IMR-90 (cell line): Measurements from ENCODE around the gene RAVER1. TPM values are rescaled to one million over a fixed set of nuclear protein-coding genes. Genes with fewer than 3 reads are reported as not detected.

ENCODE experiments used
- ATAC-seq: fragments of 200-7000 bp; cut with Tn5 transposase; 2 replicates; pipeline ENCODE4 v1.9.1; 2020; ENCODE audit warnings: low read depth, mild to moderate bottlenecking, moderate library complexity
- BruUV-seq: library from RNA; stranded (reverse); fragments of 400-500 nt; replicated peaks from 2 replicates; lab custom pipeline; 2021; lab: Mats Ljungman, UMichigan
- CTCF ChIA-PET: fragments of 300-600 bp; formaldehyde crosslinking; extraction: SDS; loops from one replicate; lab custom pipeline; 2021; ENCODE audit warnings: antibody characterized with exemption; lab: Yijun Ruan, JAX
- POLR2A ChIA-PET: fragments of 300-600 bp; sonication (Branson Sonifier 250); formaldehyde crosslinking; loops from one replicate; lab custom pipeline; 2022; ENCODE audit warnings: antibody characterized with exemption; ENCODE audit not compliant: unreplicated experiment; lab: Charles Lee
- DNase-seq: peaks from one replicate; pipeline ENCODE4 v3.0.0; 2013
- H2AFZ ChIP-seq: replicated peaks from 2 replicates; pipeline ENCODE3; 2013; ENCODE audit warnings: low read length, mild to moderate bottlenecking; ENCODE audit not compliant: poor library complexity
- H2AK5ac ChIP-seq: 2 replicates; pipeline ENCODE4 v1.6.1; 2013; ENCODE audit warnings: low read depth, low read length, inconsistent platforms
- H2AK9ac ChIP-seq: replicated peaks from 2 replicates; pipeline ENCODE3; 2013; ENCODE audit warnings: mild to moderate bottlenecking, low read depth, low read length, moderate library complexity; ENCODE audit not compliant: poor library complexity
- H2BK120ac ChIP-seq: 2 replicates; pipeline ENCODE4 v1.6.1; 2013; ENCODE audit warnings: low read depth, low read length, inconsistent platforms
- H2BK15ac ChIP-seq: 3 replicates; pipeline ENCODE4 v1.6.1; 2013; ENCODE audit warnings: low read depth, low read length, inconsistent platforms
- H2BK20ac ChIP-seq: 2 replicates; pipeline ENCODE4 v1.6.1; 2013; ENCODE audit warnings: low read depth, mild to moderate bottlenecking, inconsistent platforms, low read length, moderate library complexity
- H2BK5ac ChIP-seq: 2 replicates; pipeline ENCODE4 v1.6.1; 2013; ENCODE audit warnings: mild to moderate bottlenecking, low read depth, low read length, inconsistent platforms; ENCODE audit not compliant: poor library complexity, severe bottlenecking
- H3K14ac ChIP-seq: replicated peaks from 2 replicates; pipeline ENCODE4 v1.6.1; 2013; ENCODE audit warnings: low read depth, low read length, inconsistent platforms
- H3K18ac ChIP-seq: 2 replicates; pipeline ENCODE4 v1.6.1; 2013; ENCODE audit warnings: low read depth, low read length, control low read depth
- H3K23ac ChIP-seq: 2 replicates; pipeline ENCODE4 v1.6.1; 2013; ENCODE audit warnings: low read depth, low read length, inconsistent platforms
- H3K27ac ChIP-seq: 2 replicates; pipeline ENCODE4 v1.5.1; 2013; ENCODE audit warnings: mild to moderate bottlenecking, control low read depth, low read length; ENCODE audit not compliant: insufficient read depth
- H3K27me3 ChIP-seq: 2 replicates; pipeline ENCODE4 v1.6.1; 2013; ENCODE audit warnings: low read length; ENCODE audit not compliant: control insufficient read depth, insufficient read depth
- H3K36me3 ChIP-seq: 2 replicates; pipeline ENCODE4 v1.6.1; 2013; ENCODE audit warnings: low read length, mixed read lengths; ENCODE audit not compliant: control insufficient read depth, insufficient read depth
- H3K4ac ChIP-seq: 2 replicates; pipeline ENCODE4 v1.6.1; 2013; ENCODE audit warnings: low read depth, low read length, inconsistent platforms
- H3K4me1 ChIP-seq: 2 replicates; pipeline ENCODE4 v1.6.1; 2013; ENCODE audit warnings: low read length, mixed read lengths; ENCODE audit not compliant: control insufficient read depth, insufficient read depth
- H3K4me2 ChIP-seq: 2 replicates; pipeline ENCODE4 v1.6.1; 2013; ENCODE audit warnings: low read depth, mild to moderate bottlenecking, control low read depth, low read length, moderate library complexity
- H3K4me3 ChIP-seq: 2 replicates; pipeline ENCODE4 v1.5.1; 2013; ENCODE audit warnings: low read depth, mild to moderate bottlenecking, control low read depth, low read length, moderate library complexity; ENCODE audit not compliant: insufficient read depth
- H3K56ac ChIP-seq: 2 replicates; pipeline ENCODE4 v1.6.1; 2013; ENCODE audit warnings: low read length, inconsistent platforms; ENCODE audit not compliant: insufficient read depth; ENCODE audit errors: extremely low read depth
- H3K79me1 ChIP-seq, 2 experiments: 2 replicates each; pipeline ENCODE4 v1.6.1; 2013; ENCODE audit warnings: low read length in 2 of 2, inconsistent platforms in 1 of 2, low read depth in 1 of 2
- H3K9ac ChIP-seq: 2 replicates; pipeline ENCODE4 v1.6.1; 2013; ENCODE audit warnings: low read depth, low read length, control low read depth
- H3K9me1 ChIP-seq: 2 replicates; pipeline ENCODE4 v1.6.1; 2013; ENCODE audit warnings: low read length, inconsistent platforms; ENCODE audit not compliant: insufficient read depth
- H3K9me3 ChIP-seq: 2 replicates; pipeline ENCODE4 v1.6.1; 2013; ENCODE audit warnings: low read length; ENCODE audit not compliant: control insufficient read depth, insufficient read depth
- H4K20me1 ChIP-seq: 2 replicates; pipeline ENCODE4 v1.6.1; 2013; ENCODE audit warnings: low read length, inconsistent platforms; ENCODE audit not compliant: insufficient read depth
- H4K5ac ChIP-seq: 2 replicates; pipeline ENCODE4 v1.6.1; 2013; ENCODE audit warnings: mild to moderate bottlenecking, low read depth, low read length, control low read depth
- H4K8ac ChIP-seq, 2 experiments: 2 replicates each; pipeline ENCODE4 v1.6.1; 2013; ENCODE audit warnings: low read depth in 2 of 2, low read length in 2 of 2, control low read depth in 1 of 2, inconsistent platforms in 1 of 2
- H4K91ac ChIP-seq: 2 replicates; pipeline ENCODE4 v1.6.1; 2013; ENCODE audit warnings: low read depth, low read length, inconsistent platforms; ENCODE audit not compliant: insufficient read depth
- BHLHE40 ChIP-seq: fragments of 150-350 bp; IDR thresholded peaks from 2 replicates; pipeline ENCODE4 v1.6.1; 2016; ENCODE audit warnings: mild to moderate bottlenecking, low read depth, low read length
- CEBPB ChIP-seq: IDR thresholded peaks from 2 replicates; pipeline ENCODE4 v1.6.1; 2012; ENCODE audit warnings: low read depth, low read length, improper control_type of control experiment
- CHD1 ChIP-seq: IDR thresholded peaks from 2 replicates; pipeline ENCODE4 v1.6.1; 2012; ENCODE audit warnings: low read depth, low read length, improper control_type of control experiment
- CTCF ChIP-seq: conservative IDR thresholded peaks from 2 replicates; pipeline ENCODE4 v1.5.1; 2012; ENCODE audit warnings: mild to moderate bottlenecking, low read depth, low read length, improper control_type of control experiment
- ELK1 ChIP-seq: fragments of 150-350 bp; IDR thresholded peaks from 2 replicates; pipeline ENCODE4 v1.6.1; 2016; ENCODE audit warnings: low read depth, mild to moderate bottlenecking, low read length, moderate library complexity, borderline replicate concordance
- FOS ChIP-seq: fragments of 150-350 bp; IDR thresholded peaks from 2 replicates; pipeline ENCODE4 v1.6.1; 2016; ENCODE audit warnings: low read depth, low read length
- MAFK ChIP-seq: IDR thresholded peaks from 2 replicates; pipeline ENCODE4 v1.6.1; 2012; ENCODE audit warnings: low read depth, low read length, improper control_type of control experiment
- MAZ ChIP-seq: IDR thresholded peaks from 2 replicates; pipeline ENCODE4 v1.6.1; 2012; ENCODE audit warnings: low read depth, mild to moderate bottlenecking, low read length, improper control_type of control experiment, moderate library complexity, borderline replicate concordance
- MXI1 ChIP-seq: IDR thresholded peaks from 2 replicates; pipeline ENCODE4 v1.6.1; 2012; ENCODE audit warnings: low read depth, mild to moderate bottlenecking, low read length, moderate library complexity, borderline replicate concordance
- NFE2L2 ChIP-seq: fragments of 150-350 bp; IDR thresholded peaks from 2 replicates; pipeline ENCODE4 v1.6.1; 2016; ENCODE audit warnings: low read depth, mild to moderate bottlenecking, low read length
- POLR2A ChIP-seq: IDR thresholded peaks from 2 replicates; pipeline ENCODE4 v1.6.1; 2012; ENCODE audit warnings: mild to moderate bottlenecking, low read depth, low read length
- RAD21 ChIP-seq: IDR thresholded peaks from 2 replicates; pipeline ENCODE4 v1.6.1; 2012; ENCODE audit warnings: low read length, improper control_type of control experiment
- RCOR1 ChIP-seq: IDR thresholded peaks from 2 replicates; pipeline ENCODE4 v1.6.1; 2012; ENCODE audit warnings: mild to moderate bottlenecking, low read length, improper control_type of control experiment; ENCODE audit not compliant: insufficient replicate concordance
- RFX5 ChIP-seq: IDR thresholded peaks from 2 replicates; pipeline ENCODE4 v1.8.0; 2012; ENCODE audit warnings: low read depth, mild to moderate bottlenecking, low read length, moderate library complexity
- SMC3 ChIP-seq: fragments of 150-350 bp; IDR thresholded peaks from 2 replicates; pipeline ENCODE4 v1.6.1; 2016; ENCODE audit warnings: low read depth, mild to moderate bottlenecking, antibody characterized with exemption, low read length, moderate library complexity
- USF2 ChIP-seq: fragments of 150-350 bp; IDR thresholded peaks from 2 replicates; pipeline ENCODE4 v1.6.1; 2017; ENCODE audit warnings: mild to moderate bottlenecking, antibody characterized with exemption, low read length, low read depth
- WGBS, 2 experiments: methylation state at CpG; one replicate each; pipeline versions ENCODE4 v1.1.5 to v1.1.7; 2013; ENCODE audit warnings: missing lambda C conversion rate in 2 of 2; ENCODE audit not compliant: insufficient read length in 1 of 2; ENCODE audit errors: extremely low coverage in 2 of 2; 5-methylcytosine and 5-hydroxymethylcytosine counted together
- dilution Hi-C: fragments of 300-500 bp; cut with HindIII; formaldehyde crosslinking; loops from one replicate; pipeline ENCODE4 v1.14.3; 2018; ENCODE audit warnings: low sequenced_read_pairs; ENCODE audit not compliant: unreplicated experiment
- in situ Hi-C: fragments of 300-500 bp; cut with MboI; formaldehyde crosslinking; loops from 3 replicates; pipeline ENCODE4 v1.14.3; 2019; ENCODE audit warnings: low sequenced_read_pairs, inconsistent platforms, mixed read lengths
- intact Hi-C: fragments of 100-400 bp; cut with micrococcal nuclease; formaldehyde crosslinking; loops from 2 replicates; pipeline ENCODE4 v1.10.0; 2022
- polyA plus RNA-seq, 3 experiments: library from polyadenylated mRNA; depleted of rRNA; stranded (reverse); fragments of >200 nt; gene quantifications; 2 replicates each; pipeline ENCODE4 v1.2.3, GENCODE V29; 2012; ENCODE audit warnings: low replicate concordance in 1 of 3
- total RNA-seq: library from RNA; depleted of rRNA; stranded (reverse); fragments of >200 nt; gene quantifications from 2 replicates; pipeline ENCODE4 v1.2.3, GENCODE V29; 2012

RAVER1 gene
- total and polyA plus RNA-seq, 2 of the 4 experiments (the other 2 are of a cell fraction): 2.7 to 18.1 TPM

- Histone ChIP-seq H3K27ac (no peak overlapping the region), H3K36me3 (peaks cover 68% of the 10 kb centered on the region), H3K23ac (no peak overlapping the region), H3K4ac (no peak overlapping the region), H3K18ac (no peak overlapping the region), H2BK20ac (no peak overlapping the region), H3K56ac (no peak overlapping the region), H3K4me1 (no peaks in the 10 kb centered on the region), H2BK120ac (no peak overlapping the region), H2AK5ac (no peak overlapping the region), H3K9me1 (no peaks in the 10 kb centered on the region), H3K14ac (no peak overlapping the region), H2AFZ (no peak overlapping the region), H3K79me1 (peaks cover 0 to 8% of the 10 kb centered on the region in 2 experiments; a peak in 1 of 4 replicates), H4K20me1 (peaks cover 9% of the 10 kb centered on the region; the same call in 1 of the 2 replicates), H3K4me2 (no peak overlapping the region), H3K27me3 (no peaks in the 10 kb centered on the region), H4K8ac (no peak overlapping the region), H3K9ac (no peak overlapping the region), H3K9me3 (no peaks in the 10 kb centered on the region), H2BK5ac (no peak overlapping the region), H2AK9ac (no peak overlapping the region), H4K5ac (no peak overlapping the region), H2BK15ac (no peak overlapping the region), H3K4me3 (no peak overlapping the region), H4K91ac (no peak overlapping the region)
- DNase-seq: no peak
- WGBS, 2 experiments: 91% methylated on average over 13 of the region's 16 CpGs; no CpG with 5 or more reads in 1 of the 2 experiments
- BruUV-seq: no TSS peak
- in situ Hi-C loops: no loop called here
- no peak for ATAC-seq
- ChIA-PET POLR2A (no interaction called here), CTCF (no interaction called here)
- no peak for TF ChIP-seq CHD1
- no peak for TF ChIP-seq MXI1
- no peak for TF ChIP-seq ELK1
- TF ChIP-seq RCOR1: no peak
- TF ChIP-seq BHLHE40: no peak
- no peak for TF ChIP-seq SMC3
- no peak for TF ChIP-seq POLR2A
- no peak for TF ChIP-seq MAFK
- TF ChIP-seq RAD21: no peak
- no peak for TF ChIP-seq CEBPB
- no peak for TF ChIP-seq RFX5
- TF ChIP-seq MAZ: no peak
- TF ChIP-seq FOS: no peak
- no peak for TF ChIP-seq NFE2L2
- TF ChIP-seq USF2: no peak
- no peak for TF ChIP-seq CTCF
- intact Hi-C loops: no loop called here
- dilution Hi-C loops: no loop called here
Measured at GRCh38 chr19:10361569-10362011, 28.3 kb upstream of the RAVER1 start.
